Coronary artery (tissue), 2 donors: Measurements from ENCODE around the gene KTN1.

Experiments
- DNase-seq: peaks from one replicate; pipeline ENCODE4 v3.0.0-alpha.2; 2017; ENCODE audit warnings: low spot score
- H3K27ac ChIP-seq, 2 donors: fragments of 200-600 bp; sonication (generic); one replicate each; pipeline ENCODE4 v1.5.1; 2016 to 2019
- H3K4me3 ChIP-seq: fragments of 200-600 bp; sonication (generic); 2 replicates; pipeline ENCODE4 v1.5.1; 2016; ENCODE audit warnings: mild to moderate bottlenecking, moderate library complexity
- CTCF ChIP-seq: fragments of 200-600 bp; sonication (generic); IDR thresholded peaks from one replicate; pipeline ENCODE4 v1.5.1; 2019; ENCODE audit warnings: antibody characterized with exemption

KTN1 gene

GRCh38 chr14:55600784-55601561 is 21.0 kb downstream of the KTN1 start:
- no peak overlapping the region for H3K27ac ChIP-seq
- no peak for TF ChIP-seq CTCF
- H3K4me3 ChIP-seq: no peak overlapping the region
- DNase-seq: no peak

- Histone ChIP-seq H3K4me3 (no peak overlapping the region), H3K27ac (no peak overlapping the region)
- DNase-seq: no peak
Measured at GRCh38 chr14:55603401-55603953, 23.5 kb downstream of the KTN1 start.

GRCh38 chr14:55604488-55604887 is 24.5 kb downstream of the KTN1 start:
- Histone ChIP-seq H3K4me3 (no peak overlapping the region), H3K27ac (no peak overlapping the region)
- TF ChIP-seq CTCF: no peak

More at GRCh38 chr14:55603401-55603953, 23.5 kb downstream of the KTN1 start:
- TF ChIP-seq CTCF: no peak

GRCh38 chr14:55604900-55605418 is 25.0 kb downstream of the KTN1 start:
- no peak for TF ChIP-seq CTCF
- no peak overlapping the region for H3K27ac ChIP-seq
- no peak overlapping the region for H3K4me3 ChIP-seq
- no peak for DNase-seq

More at GRCh38 chr14:55604488-55604887, 24.5 kb downstream of the KTN1 start:
- no peak for DNase-seq

- no peak overlapping the region for H3K27ac ChIP-seq
- TF ChIP-seq CTCF: no peak
- no peak overlapping the region for H3K4me3 ChIP-seq
- no peak for DNase-seq
Measured at GRCh38 chr14:55605793-55606192, 25.8 kb downstream of the KTN1 start.

GRCh38 chr14:55607386-55607785 is 27.4 kb downstream of the KTN1 start:
- no peak for DNase-seq
- Histone ChIP-seq H3K27ac (no peak overlapping the region), H3K4me3 (no peak overlapping the region)
- TF ChIP-seq CTCF: no peak

- TF ChIP-seq CTCF: no peak
- no peak for DNase-seq
- H3K27ac ChIP-seq: no peak overlapping the region
- H3K4me3 ChIP-seq: no peak overlapping the region
Measured at GRCh38 chr14:55609681-55610080, 29.7 kb downstream of the KTN1 start.
